HepG2 (cell line): ENCODE results near the gene TMEM238. TPM values are rescaled to one million over a fixed set of nuclear protein-coding genes. Genes with fewer than 3 reads are reported as not detected.

Experiments
- DNMT3B ChIP-seq: conservative IDR thresholded peaks from 2 replicates; pipeline ENCODE4 v1.6.1; 2016; ENCODE audit warnings: missing biosample characterization, control low read depth
- HDAC1 ChIP-seq: sonication (generic); formaldehyde crosslinking; IDR thresholded peaks from 2 replicates; pipeline ENCODE4 v1.5.1; 2020; ENCODE audit warnings: mild to moderate bottlenecking, missing genetic modification reagents
- NCOR1 ChIP-seq: fragments of 200-600 bp; sonication (generic); IDR thresholded peaks from 2 replicates; pipeline ENCODE4 v1.7.0; 2017; ENCODE audit warnings: antibody characterized with exemption, low read length, borderline replicate concordance
- RARG ChIP-seq: sonication (generic); formaldehyde crosslinking; IDR thresholded peaks from 2 replicates; pipeline ENCODE4 v1.4.0; 2020; ENCODE audit warnings: low read depth, mild to moderate bottlenecking, missing genetic modification reagents
- ZNF10 ChIP-seq: sonication (generic); formaldehyde crosslinking; IDR thresholded peaks from 2 replicates; pipeline ENCODE4 v1.4.0; 2020; ENCODE audit warnings: mild to moderate bottlenecking, low read depth, missing genetic modification reagents, borderline replicate concordance
- ZNF431 ChIP-seq: sonication (generic); formaldehyde crosslinking; IDR thresholded peaks from 2 replicates; pipeline ENCODE4 v1.9.0; 2022; ENCODE audit warnings: missing genetic modification reagents, low read depth, mild to moderate bottlenecking, borderline replicate concordance
- ZNF501 ChIP-seq: sonication (generic); formaldehyde crosslinking; IDR thresholded peaks from 2 replicates; pipeline ENCODE4 v1.5.1; 2020; ENCODE audit warnings: mild to moderate bottlenecking, moderate library complexity, missing genetic modification reagents
- ZNF556 ChIP-seq: sonication (generic); formaldehyde crosslinking; IDR thresholded peaks from 2 replicates; pipeline ENCODE4 v1.4.0; 2020; ENCODE audit warnings: mild to moderate bottlenecking, missing genetic modification reagents, borderline replicate concordance
- ZNF564 ChIP-seq: sonication (generic); formaldehyde crosslinking; IDR thresholded peaks from 2 replicates; pipeline ENCODE4 v1.8.1; 2023; ENCODE audit warnings: mild to moderate bottlenecking, missing genetic modification reagents
- ZNF775 ChIP-seq: sonication (generic); formaldehyde crosslinking; IDR thresholded peaks from 2 replicates; pipeline ENCODE4 v1.4.0; 2020; ENCODE audit warnings: missing genetic modification reagents, mild to moderate bottlenecking, moderate library complexity, borderline replicate concordance
- ZSCAN22 ChIP-seq: sonication (generic); formaldehyde crosslinking; IDR thresholded peaks from 2 replicates; pipeline ENCODE4 v1.4.0; 2020; ENCODE audit warnings: mild to moderate bottlenecking, missing genetic modification reagents
- polyA plus RNA-seq, 8 experiments: library from polyadenylated mRNA; depleted of rRNA in 3 of 8; stranded (reverse) in 7 of 8; unstranded in 1 of 8; fragments of >200 nt; fragmentation: Illumina TruSeq in 4 of 8; extraction: Trizol in 4 of 8; gene quantifications; 2 replicates each; pipeline versions ENCODE4 v1.2.1 to v1.2.3, GENCODE V29; 2011 to 2016; ENCODE audit warnings: low read depth in 4 of 8, missing spikeins in 1 of 8, mixed read lengths in 1 of 8; ENCODE audit not compliant: insufficient read depth in 1 of 8
- total RNA-seq, 5 experiments: library from RNA; depleted of rRNA; stranded (reverse); fragments of >200 nt; fragmentation: Illumina TruSeq; extraction: Trizol; gene quantifications; 2 replicates each; pipeline ENCODE4 v1.2.3, GENCODE V29; 2016; ENCODE audit warnings: low read depth in 1 of 5
- TF ChIP-seq, protein P1 (sequence below): sonication (generic); formaldehyde crosslinking; IDR thresholded peaks from 2 replicates; pipeline ENCODE4 v1.4.0; 2020; ENCODE audit warnings: mild to moderate bottlenecking, missing genetic modification reagents
- TF ChIP-seq, protein P2 (sequence below): sonication (generic); formaldehyde crosslinking; conservative IDR thresholded peaks from 2 replicates; pipeline ENCODE4 v1.4.0; 2020; ENCODE audit warnings: missing genetic modification reagents
- TF ChIP-seq, protein P3 (sequence below): sonication (generic); formaldehyde crosslinking; IDR thresholded peaks from 2 replicates; pipeline ENCODE4 v1.5.1; 2020; ENCODE audit warnings: missing genetic modification reagents, mild to moderate bottlenecking, borderline replicate concordance
- TF ChIP-seq, protein P4 (sequence below): sonication (generic); formaldehyde crosslinking; IDR thresholded peaks from 2 replicates; pipeline ENCODE4 v1.8.1; 2023; ENCODE audit warnings: mild to moderate bottlenecking, missing genetic modification reagents
- TF ChIP-seq, protein P5 (sequence below): sonication (generic); formaldehyde crosslinking; IDR thresholded peaks from 2 replicates; pipeline ENCODE4 v1.4.0; 2020; ENCODE audit warnings: missing genetic modification reagents

The TMEM238 gene
- total and polyA plus RNA-seq, 2 of the 13 experiments (the other 11 are each of a cell fraction or from before 2014, with no cell fraction given) = not detected

GRCh38 chr19:55407800-55408532, 23.9 kb upstream of the TMEM238 start (continued):
- TF ChIP-seq, protein P1, sequence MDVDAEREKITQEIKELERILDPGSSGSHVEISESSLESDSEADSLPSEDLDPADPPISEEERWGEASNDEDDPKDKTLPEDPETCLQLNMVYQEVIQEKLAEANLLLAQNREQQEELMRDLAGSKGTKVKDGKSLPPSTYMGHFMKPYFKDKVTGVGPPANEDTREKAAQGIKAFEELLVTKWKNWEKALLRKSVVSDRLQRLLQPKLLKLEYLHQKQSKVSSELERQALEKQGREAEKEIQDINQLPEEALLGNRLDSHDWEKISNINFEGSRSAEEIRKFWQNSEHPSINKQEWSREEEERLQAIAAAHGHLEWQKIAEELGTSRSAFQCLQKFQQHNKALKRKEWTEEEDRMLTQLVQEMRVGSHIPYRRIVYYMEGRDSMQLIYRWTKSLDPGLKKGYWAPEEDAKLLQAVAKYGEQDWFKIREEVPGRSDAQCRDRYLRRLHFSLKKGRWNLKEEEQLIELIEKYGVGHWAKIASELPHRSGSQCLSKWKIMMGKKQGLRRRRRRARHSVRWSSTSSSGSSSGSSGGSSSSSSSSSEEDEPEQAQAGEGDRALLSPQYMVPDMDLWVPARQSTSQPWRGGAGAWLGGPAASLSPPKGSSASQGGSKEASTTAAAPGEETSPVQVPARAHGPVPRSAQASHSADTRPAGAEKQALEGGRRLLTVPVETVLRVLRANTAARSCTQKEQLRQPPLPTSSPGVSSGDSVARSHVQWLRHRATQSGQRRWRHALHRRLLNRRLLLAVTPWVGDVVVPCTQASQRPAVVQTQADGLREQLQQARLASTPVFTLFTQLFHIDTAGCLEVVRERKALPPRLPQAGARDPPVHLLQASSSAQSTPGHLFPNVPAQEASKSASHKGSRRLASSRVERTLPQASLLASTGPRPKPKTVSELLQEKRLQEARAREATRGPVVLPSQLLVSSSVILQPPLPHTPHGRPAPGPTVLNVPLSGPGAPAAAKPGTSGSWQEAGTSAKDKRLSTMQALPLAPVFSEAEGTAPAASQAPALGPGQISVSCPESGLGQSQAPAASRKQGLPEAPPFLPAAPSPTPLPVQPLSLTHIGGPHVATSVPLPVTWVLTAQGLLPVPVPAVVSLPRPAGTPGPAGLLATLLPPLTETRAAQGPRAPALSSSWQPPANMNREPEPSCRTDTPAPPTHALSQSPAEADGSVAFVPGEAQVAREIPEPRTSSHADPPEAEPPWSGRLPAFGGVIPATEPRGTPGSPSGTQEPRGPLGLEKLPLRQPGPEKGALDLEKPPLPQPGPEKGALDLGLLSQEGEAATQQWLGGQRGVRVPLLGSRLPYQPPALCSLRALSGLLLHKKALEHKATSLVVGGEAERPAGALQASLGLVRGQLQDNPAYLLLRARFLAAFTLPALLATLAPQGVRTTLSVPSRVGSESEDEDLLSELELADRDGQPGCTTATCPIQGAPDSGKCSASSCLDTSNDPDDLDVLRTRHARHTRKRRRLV = peak; percentile 28; the same call in 1 of the 2 replicates
- TF ChIP-seq, protein P2, sequence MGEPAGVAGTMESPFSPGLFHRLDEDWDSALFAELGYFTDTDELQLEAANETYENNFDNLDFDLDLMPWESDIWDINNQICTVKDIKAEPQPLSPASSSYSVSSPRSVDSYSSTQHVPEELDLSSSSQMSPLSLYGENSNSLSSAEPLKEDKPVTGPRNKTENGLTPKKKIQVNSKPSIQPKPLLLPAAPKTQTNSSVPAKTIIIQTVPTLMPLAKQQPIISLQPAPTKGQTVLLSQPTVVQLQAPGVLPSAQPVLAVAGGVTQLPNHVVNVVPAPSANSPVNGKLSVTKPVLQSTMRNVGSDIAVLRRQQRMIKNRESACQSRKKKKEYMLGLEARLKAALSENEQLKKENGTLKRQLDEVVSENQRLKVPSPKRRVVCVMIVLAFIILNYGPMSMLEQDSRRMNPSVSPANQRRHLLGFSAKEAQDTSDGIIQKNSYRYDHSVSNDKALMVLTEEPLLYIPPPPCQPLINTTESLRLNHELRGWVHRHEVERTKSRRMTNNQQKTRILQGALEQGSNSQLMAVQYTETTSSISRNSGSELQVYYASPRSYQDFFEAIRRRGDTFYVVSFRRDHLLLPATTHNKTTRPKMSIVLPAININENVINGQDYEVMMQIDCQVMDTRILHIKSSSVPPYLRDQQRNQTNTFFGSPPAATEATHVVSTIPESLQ (CRISPR knock-in tag) = no peak
- TF ChIP-seq NCOR1 (no peak), RARG (CRISPR knock-in tag) (no peak), ZNF10 (CRISPR knock-in tag) (no peak), ZNF775 (CRISPR knock-in tag) (0 out of 2 replicates have a peak, but pooled peaks have one; percentile 31), ZSCAN22 (CRISPR knock-in tag) (no peak; the same call in 1 of the 2 replicates), ZNF564 (no peak), HDAC1 (CRISPR knock-in tag) (0 out of 2 replicates have a peak, but pooled peaks have one; percentile 28), ZNF431 (CRISPR knock-in tag) (no peak), DNMT3B (CRISPR knock-in tag) (no peak), ZNF501 (peak; percentile 90), ZNF556 (CRISPR knock-in tag) (0 out of 2 replicates have a peak, but pooled peaks have one; percentile 67)
- TF ChIP-seq, protein P3, sequence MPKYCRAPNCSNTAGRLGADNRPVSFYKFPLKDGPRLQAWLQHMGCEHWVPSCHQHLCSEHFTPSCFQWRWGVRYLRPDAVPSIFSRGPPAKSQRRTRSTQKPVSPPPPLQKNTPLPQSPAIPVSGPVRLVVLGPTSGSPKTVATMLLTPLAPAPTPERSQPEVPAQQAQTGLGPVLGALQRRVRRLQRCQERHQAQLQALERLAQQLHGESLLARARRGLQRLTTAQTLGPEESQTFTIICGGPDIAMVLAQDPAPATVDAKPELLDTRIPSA (CRISPR knock-in tag) = 0 out of 2 replicates have a peak, but pooled peaks have one; percentile 10
- TF ChIP-seq, protein P4, sequence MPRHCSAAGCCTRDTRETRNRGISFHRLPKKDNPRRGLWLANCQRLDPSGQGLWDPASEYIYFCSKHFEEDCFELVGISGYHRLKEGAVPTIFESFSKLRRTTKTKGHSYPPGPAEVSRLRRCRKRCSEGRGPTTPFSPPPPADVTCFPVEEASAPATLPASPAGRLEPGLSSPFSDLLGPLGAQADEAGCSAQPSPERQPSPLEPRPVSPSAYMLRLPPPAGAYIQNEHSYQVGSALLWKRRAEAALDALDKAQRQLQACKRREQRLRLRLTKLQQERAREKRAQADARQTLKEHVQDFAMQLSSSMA (CRISPR knock-in tag) = no peak
- TF ChIP-seq, protein P5, sequence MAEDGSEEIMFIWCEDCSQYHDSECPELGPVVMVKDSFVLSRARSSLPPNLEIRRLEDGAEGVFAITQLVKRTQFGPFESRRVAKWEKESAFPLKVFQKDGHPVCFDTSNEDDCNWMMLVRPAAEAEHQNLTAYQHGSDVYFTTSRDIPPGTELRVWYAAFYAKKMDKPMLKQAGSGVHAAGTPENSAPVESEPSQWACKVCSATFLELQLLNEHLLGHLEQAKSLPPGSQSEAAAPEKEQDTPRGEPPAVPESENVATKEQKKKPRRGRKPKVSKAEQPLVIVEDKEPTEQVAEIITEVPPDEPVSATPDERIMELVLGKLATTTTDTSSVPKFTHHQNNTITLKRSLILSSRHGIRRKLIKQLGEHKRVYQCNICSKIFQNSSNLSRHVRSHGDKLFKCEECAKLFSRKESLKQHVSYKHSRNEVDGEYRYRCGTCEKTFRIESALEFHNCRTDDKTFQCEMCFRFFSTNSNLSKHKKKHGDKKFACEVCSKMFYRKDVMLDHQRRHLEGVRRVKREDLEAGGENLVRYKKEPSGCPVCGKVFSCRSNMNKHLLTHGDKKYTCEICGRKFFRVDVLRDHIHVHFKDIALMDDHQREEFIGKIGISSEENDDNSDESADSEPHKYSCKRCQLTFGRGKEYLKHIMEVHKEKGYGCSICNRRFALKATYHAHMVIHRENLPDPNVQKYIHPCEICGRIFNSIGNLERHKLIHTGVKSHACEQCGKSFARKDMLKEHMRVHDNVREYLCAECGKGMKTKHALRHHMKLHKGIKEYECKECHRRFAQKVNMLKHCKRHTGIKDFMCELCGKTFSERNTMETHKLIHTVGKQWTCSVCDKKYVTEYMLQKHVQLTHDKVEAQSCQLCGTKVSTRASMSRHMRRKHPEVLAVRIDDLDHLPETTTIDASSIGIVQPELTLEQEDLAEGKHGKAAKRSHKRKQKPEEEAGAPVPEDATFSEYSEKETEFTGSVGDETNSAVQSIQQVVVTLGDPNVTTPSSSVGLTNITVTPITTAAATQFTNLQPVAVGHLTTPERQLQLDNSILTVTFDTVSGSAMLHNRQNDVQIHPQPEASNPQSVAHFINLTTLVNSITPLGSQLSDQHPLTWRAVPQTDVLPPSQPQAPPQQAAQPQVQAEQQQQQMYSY (CRISPR knock-in tag) = no peak
